ENCODE measurements around the gene CDKN2C.

GRCh38 chr1:50981741-50982140 lies 11.7 kb downstream of the CDKN2C start:
- TF ChIP-seq, protein P1, sequence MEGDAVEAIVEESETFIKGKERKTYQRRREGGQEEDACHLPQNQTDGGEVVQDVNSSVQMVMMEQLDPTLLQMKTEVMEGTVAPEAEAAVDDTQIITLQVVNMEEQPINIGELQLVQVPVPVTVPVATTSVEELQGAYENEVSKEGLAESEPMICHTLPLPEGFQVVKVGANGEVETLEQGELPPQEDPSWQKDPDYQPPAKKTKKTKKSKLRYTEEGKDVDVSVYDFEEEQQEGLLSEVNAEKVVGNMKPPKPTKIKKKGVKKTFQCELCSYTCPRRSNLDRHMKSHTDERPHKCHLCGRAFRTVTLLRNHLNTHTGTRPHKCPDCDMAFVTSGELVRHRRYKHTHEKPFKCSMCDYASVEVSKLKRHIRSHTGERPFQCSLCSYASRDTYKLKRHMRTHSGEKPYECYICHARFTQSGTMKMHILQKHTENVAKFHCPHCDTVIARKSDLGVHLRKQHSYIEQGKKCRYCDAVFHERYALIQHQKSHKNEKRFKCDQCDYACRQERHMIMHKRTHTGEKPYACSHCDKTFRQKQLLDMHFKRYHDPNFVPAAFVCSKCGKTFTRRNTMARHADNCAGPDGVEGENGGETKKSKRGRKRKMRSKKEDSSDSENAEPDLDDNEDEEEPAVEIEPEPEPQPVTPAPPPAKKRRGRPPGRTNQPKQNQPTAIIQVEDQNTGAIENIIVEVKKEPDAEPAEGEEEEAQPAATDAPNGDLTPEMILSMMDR (IDR thresholded peaks at IDR 0.05; ENCODE audit: low read depth, low read length): no peak
- TF ChIP-seq POLR2A (IDR thresholded peaks at IDR 0.05; ENCODE audit: extremely low read depth, insufficient read length): no peak
- TF ChIP-seq MYC (IDR thresholded peaks at IDR 0.05; ENCODE audit: low read depth, low read length): no peak
- TF ChIP-seq, protein P2, sequence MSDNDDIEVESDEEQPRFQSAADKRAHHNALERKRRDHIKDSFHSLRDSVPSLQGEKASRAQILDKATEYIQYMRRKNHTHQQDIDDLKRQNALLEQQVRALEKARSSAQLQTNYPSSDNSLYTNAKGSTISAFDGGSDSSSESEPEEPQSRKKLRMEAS (IDR thresholded peaks at IDR 0.05; ENCODE audit: low read depth, low read length): no peak
